HG03432 (cell line): ENCODE measurements around the gene TRIM37.
"Not testable (repeated sequence)": the region's sequence is repeated elsewhere in the genome, so short reads cannot be mapped to it uniquely, and the experiment has no call there.

ENCODE experiments used
- ATAC-seq: cut with Tn5 transposase; IDR thresholded peaks from one replicate; pipeline ENCODE4 v1.9.1; 2021; ENCODE audit warnings: mild to moderate bottlenecking, moderate library complexity; ENCODE audit not compliant: unreplicated experiment

TRIM37 gene

DNA sequence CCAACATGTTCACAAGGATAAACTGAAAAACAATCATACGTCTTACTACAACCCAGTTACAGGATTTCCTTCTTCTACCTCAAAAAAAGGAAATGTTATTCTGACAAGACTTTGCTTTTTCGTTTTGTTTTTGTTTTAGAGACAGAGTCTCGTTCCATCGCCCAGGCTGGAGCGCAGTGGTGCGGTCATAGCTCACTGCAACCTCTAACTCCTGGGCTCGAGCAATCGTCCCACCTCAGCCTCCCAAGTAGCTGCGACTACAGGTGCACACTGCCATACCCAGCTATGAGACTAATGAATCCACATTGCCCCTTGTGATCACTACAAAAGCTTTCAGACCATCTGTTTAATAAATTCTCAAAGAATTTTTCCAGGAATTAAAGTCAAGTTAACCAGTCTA, 8.8 kb upstream of the TRIM37 start:
- ATAC-seq: no peak

DNA sequence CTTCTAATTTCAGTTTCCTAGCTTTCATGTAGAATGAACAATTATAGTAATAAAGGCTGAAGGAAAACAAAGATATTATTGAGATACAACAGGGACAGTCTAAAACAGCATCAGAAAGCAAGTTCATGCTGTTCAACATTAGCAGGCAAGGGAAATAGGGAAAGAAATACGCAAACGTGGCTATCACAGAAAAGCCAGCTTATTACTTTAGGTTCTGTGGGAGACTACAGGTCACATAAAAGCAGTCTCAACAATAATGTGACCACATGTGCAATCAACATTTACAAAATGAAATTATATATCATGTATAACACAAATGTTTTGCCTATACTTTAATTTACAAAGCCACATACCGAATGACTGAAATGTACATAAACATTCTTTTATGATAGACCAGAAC, 4.9 kb upstream of the TRIM37 start:
- no peak for ATAC-seq

DNA sequence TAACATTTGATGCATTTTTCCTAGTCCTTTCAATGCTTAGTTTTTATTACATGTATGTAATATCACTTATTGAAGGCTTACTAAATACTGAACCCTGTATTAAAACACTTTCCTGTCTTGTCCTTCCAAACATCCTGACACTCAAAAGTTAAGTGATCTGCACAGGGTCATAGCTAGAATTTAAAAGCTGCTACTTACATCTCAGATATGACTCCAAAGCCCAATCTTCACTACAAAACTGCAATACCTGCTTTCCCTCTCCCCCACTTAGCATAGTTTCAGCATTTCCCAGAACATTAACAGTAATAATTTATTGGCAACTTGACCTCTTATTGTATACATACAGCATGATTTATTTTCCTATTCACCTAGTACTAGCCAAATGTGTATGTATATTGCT, 4.3 kb upstream of the TRIM37 start:
- ATAC-seq: no peak

DNA sequence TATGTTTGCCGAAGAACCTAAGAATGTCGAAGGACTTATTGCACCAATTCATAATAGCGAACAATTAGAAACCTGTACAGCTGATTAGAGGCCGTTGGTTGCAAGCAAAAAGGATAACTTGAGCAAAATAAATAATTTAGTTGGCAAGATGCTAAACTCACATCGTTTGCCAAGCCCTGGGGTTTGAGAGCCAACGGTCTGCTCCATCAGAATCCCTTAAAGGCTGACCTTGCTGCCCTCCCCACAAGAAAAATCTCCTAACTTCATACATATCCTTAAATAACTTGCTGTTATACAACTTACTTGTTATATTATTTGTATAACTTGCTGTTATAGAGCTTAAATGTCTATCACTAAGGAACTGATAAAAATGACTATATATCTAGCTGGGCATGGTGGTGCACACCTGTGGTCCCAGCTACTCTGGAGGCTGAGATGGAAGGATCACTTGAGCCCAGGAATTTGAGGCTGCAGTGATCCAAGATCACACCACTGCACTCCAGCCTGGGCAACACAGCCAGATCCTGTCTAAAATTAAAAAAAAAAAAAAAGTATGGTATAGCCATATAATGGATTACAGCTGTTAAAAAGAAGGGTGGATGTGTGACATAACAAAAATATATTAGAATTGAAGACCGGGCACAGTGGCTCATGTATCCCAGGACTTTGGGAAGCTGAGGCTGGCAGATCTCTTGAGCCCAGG, 1.9 kb upstream of the TRIM37 start:
- no peak for ATAC-seq

DNA sequence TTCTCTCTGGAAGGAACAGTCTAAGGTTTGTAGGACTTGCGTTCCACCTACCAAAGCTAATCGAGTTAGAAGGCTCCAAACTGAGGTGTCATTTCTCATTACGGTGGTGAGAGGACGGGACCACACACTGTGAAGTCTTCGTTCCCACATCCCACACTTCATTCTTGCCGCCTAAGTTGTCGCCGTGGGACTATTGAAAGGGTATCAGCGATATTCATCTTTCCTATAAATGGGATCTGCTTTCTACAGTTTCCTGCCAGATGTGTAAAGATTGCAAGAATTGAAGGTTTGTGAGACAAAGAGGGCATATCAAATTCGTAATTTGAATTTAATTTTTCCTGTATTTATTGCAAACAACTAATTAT, 608 bp upstream of the TRIM37 start:
- no peak for ATAC-seq

DNA sequence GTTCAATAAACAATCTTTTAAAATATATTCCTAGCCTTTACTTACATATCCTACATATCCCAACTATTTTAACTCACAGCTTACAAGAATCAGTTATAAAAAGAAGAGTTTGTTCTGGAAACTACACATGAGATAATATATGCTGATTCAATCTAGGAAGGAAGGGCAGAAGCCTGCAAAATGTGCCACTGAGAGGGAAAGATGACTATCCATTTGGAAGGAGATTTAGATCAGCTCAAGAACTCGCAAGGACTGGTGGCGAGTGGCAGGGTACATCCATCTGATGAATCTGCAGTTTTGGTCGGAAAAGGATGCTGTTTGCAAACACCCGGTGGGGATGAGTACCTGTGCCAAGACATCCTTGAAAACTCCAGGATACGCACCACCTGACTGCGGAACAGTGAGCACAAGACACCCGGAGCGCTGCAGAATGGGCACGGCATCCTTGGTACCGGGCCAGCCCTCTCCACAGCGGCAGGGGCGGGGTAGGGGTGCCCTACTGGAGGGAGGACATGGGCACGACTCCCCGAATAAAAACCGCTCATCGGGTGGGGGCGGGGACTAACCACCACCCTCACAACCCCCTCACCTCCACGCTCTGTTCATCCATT, 723 bp downstream of the TRIM37 start:
- ATAC-seq: peak; percentile 31

DNA sequence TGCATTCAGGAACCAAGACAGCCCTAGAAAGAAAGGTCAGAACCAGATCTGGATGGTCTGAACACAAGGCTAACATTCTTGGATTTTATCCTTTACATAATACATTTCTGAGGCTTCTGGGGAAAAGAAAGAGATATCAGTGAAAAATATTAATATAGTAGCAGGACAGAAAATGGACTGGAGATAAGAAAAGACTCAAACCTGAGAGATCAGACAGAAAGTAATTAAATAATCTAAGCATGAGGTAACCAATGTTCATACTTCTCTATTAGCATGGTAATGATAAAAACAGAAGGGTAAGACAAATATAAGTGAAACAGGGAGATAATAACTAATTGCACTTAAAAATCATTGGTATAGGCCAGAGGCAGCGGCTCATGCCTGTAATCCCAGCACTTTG, 5.5 kb downstream of the TRIM37 start:
- ATAC-seq: no peak

DNA sequence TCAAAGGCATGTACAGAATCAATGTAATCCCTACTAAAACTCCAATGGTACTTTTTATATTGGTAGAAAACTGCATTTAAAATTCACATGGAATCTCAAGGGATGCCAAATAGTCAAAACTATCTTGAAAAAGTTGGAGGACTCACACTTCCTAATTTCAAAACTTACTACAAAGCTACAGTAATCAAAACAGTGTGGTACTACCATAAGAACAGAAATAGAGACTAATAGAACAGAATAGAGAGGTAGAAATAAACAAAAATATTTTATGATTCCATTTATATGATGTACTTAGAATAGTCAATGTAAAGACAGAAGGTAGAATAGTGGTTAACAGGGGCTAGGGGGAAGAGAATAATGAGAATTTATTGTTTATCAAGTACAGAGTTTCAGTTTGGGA, 8.8 kb downstream of the TRIM37 start:
- no peak for ATAC-seq

DNA sequence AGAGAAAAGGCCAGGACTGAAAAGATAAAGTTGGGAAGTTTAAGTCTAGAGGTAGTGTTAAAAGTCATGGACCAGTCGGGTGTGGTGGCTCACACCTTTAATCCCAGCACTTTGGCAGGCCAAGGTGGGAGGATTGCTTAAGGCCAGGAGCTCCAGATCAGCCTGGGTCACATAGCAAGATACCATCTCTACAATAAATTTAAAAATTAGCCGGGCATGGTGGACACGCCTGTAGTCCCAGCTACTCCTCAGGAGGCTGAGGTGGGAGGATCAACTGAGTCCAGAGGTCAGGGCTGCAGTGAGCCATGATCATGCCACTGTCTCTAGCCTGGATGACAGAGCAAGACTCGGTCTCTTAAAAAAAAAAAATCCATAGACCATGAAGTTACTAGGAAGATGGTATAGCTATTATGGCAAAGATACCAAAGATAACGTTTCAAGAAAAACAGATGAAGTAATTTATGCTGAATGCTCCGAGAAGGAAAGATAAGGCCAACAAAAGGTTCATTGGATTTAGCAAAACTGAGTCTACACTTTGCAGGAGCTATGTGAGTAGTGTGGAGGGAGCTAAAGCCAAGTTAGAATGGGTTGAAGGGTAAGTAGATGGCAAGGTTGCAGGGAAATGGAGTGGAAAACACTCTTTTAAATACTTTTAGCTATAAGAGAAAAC, 11.7 kb downstream of the TRIM37 start:
- no peak for ATAC-seq

DNA sequence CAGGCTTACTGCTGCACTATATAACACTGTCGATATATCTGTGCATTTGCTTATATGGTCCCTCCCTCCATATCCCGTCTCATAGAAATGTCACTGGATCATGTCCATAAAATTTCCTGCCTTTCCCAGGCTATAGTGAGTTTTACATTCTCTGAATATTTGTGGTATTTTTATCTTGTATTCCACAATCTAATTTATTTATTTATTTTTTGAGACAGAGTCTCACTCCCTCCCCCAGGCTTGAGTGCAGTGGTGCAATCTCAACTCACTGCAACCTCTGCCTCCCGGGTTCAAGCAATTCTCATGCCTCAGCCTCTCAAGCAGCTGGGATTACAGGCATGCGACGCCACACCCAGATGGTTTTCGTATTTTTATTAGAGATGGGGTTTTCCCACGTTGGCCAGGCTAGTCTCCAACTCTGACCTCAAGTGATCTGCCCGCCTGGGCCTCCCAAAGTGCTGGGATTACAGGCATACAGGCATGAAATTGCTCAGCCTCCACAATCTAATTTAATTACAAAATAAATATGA, 12.9 kb downstream of the TRIM37 start:
- no peak for ATAC-seq

DNA sequence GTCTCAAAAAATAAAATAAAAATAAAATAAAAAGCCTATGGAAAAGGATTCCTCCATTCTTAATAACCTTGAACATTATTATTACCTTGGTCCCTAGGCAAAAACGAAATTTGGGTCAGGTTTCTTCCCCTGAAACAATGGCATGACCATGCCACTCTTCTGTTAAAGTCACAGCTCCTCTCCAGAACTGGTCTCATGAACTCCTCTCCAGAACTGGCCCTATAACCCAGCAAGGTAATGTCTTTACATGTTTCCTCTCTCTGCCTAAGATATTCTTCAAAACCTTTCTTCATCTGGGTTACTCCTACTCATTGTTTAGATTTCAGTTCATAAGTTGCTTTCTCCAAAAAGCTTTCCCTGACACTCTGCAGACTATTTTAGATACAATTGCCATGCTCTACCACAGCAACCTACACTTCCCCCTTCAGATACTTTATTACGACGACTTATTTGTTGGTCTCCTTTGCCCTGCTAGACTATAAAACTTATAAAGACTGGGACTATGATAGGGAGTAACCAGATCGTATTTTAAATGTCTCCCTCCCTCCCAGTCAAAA, 13.5 kb downstream of the TRIM37 start:
- no peak for ATAC-seq

DNA sequence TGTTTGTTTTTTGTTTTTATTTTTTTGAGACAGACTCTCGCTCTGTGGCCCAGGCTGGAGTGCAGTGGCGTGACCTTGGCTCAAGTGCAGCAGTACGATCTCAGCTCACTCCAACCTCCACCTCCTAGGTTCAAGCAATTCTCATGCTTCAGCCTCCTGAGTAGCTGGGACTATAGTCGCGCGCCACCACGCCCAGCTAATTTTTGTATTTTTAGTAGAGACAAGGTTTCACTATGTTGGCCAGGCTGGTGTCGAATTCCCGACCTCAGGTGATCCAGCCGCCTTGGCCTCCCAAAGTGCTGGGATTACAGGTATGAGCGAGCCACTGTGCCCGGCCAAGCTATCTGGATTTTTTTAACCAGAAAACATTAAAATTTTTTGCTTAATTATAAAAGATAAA, 16.1 kb downstream of the TRIM37 start:
- not testable (repeated sequence) for ATAC-seq

DNA sequence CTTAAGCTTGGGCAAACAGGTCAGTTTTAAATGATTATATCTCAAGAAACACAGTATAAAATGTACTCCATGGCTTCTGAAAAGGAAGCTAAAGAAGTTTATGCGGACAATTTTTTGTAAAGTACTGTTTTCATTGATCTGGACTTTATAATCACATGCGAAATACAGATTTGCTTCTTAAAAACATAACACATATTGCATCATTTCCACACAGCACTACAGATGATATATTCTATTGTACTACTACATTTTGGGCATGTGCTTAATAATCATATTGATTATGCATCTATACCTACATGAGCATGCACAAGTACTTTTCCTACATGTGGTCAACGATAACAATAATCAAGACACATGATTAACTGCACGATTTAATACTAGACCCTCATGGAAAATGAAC, 22.5 kb downstream of the TRIM37 start:
- ATAC-seq: no peak

DNA sequence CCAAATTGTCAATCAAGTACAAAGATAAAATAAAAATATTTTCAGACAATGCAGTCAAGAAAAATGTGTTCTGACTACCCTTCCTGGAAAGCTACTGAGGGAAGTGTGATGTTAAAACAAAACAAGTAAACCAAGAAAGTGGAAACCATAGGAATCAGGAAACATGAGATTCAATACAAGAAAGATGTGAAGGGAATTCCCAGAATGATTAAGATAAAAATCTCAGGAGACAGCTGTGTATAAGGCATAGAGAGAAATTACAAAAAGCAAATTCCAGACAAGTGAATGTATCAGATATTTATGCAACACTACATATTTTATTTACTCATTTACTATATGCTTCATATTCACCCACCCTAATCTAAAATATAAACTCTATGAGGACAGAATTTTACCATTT, 32.2 kb downstream of the TRIM37 start:
- ATAC-seq: no peak

DNA sequence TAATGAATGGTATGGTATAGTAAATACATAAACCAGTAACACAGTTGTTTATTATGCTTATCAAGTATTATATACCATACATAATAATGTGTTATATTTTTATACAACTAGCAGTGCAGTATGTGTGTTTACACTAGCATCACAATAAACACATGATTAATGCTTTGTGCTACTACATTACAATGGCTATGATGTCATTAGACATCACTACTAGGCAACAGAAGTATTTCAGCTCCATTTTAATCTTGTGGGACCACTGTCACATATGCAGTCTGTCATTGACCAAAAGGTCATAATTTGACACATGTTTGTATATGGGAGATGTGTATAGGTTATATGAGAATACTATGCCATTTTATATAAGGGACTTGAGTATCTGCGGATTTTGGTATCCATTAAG, 32.7 kb downstream of the TRIM37 start:
- ATAC-seq: no peak

DNA sequence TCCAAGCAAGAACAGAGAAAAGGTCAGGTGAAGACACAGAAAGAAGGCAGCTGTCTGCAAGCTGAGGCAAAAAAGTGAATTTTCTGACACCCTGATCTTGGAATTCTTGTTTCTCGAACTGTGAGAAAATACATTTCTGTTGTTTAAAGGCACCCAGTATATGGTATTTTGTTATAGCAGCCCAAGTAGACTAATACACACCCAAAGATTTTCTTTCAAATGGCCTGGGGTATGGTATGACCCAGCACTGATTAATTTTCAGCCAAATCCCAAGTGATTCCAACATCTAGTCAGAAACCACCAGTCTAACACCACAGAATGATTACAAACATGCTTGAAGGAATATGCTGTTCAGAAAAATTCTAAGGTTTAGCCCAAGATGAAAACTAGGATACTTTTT, 36.8 kb downstream of the TRIM37 start:
- no peak for ATAC-seq

DNA sequence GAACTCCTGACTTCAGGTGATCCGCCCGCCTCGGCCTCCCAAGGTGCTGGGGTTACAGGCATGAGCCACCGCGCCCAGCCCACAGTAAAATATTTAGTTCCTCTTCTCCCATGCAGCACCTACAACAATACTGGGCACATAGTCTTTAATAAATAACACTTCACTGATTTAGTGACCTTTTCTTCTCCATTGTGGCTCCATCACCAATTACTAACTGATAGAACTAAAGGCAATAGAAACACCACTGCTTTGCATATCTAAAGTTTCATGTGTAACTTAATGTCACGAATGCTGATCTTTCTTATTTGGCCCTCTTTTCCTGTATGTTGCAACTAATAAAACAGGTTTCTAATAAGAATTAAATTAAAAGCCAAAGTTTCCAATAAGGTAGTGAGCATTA, 38.9 kb downstream of the TRIM37 start:
- ATAC-seq: peak; percentile 49

DNA sequence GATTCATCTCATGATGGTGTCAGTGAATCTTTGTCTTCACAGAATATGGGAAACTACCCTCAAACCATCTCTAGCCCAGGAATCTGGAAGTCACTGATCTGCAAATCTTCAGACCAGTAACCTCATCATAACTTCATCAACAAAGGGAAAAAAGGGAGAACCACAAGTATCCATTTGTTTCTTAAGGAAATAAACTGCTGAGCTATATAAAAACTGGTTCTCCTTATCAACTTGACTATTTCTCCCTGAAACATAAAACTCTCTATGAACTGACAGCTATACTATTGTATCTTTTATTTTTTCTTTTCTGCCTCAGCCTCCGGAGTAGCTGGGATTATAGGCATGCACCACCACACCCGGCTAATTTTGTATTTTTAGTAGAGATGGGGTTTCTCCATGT, 39.3 kb downstream of the TRIM37 start:
- no peak for ATAC-seq

DNA sequence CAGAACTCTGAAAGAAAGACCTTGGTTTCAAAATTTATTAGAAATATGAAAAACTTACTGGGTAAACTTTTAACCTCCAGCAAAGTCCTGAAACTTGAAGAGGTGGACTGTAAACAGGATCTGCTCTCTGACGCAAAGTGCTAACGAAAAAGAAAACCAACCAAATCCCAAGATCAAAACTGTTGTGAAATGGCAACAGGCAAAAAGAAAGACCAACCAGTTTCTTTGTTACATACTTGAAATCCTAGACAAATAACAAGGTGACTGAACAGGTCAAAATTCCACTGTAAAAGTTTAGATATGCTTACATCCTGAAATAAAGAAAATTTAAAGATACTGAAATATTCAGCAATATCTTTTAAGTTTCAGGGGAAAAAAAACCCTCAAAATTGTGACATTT, 44.2 kb downstream of the TRIM37 start:
- ATAC-seq: no peak

DNA sequence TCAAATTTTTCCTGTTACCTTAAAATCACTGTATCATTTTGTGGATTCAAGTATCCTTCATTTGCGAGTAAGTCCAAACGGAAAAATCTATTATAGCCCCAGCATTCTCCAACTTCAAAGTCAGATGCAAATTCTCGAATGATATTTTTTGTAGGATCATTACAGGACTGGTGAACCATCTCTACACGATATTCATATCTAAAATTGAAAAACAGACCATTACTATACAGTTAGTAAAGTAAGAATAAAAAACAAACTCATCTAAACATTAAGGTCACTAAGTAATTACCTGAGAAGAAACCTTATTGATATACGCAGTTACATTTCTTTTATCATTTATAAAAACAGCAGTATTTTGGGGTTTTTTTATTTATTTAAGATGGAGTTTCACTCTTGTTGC, 49.8 kb downstream of the TRIM37 start:
- no peak for ATAC-seq

DNA sequence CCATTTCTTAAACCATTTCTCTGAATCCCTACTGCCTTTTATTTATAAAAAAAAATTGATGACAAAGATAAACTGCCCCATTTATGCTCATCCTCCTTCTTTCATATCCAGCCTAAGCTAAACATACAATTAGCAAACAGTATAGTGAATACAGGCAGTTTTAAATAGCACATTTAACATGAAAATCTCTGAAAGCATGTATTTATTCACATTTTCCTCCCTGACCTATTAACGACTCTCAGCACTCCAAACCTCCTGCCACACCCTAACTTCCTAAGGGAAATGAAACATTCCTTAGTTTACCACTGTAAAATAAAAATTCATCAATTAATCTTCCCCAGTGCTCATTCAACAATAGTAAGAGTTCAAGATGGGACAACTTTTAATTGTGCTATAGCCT, 56.9 kb downstream of the TRIM37 start:
- ATAC-seq: no peak

DNA sequence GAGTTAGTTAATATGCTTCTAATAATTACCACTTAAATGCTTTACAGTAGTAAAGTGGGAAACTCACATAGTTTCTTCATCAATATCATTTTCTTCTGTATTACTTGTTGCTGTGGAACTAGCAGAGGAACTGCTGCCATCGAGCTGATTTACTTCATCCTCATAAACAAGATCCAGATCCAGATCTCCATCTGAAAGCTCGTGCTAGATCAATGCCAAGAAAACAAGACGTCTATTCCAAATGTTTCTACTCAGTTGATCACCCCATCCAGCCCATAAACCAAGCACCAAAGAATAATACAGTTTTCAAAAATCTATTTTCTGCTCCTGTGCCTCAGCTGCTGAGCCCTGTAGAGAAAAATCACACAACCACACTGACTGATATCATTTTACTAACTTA, 59.1 kb downstream of the TRIM37 start:
- ATAC-seq: no peak
